GM23248 (cell line): ENCODE results near the gene IGF1R. TPM values are rescaled to one million over a fixed set of nuclear protein-coding genes. Genes with fewer than 3 reads are reported as not detected.

ENCODE experiments used
- DNase-seq: peaks from one replicate; pipeline ENCODE4 v3.0.0-alpha.2; 2015
- H2AFZ ChIP-seq: fragments of 200-600 bp; sonication (generic); 2 replicates; pipeline ENCODE4 v1.6.1; 2016; ENCODE audit warnings: antibody characterized with exemption
- H3F3A ChIP-seq: fragments of 200-600 bp; sonication (generic); 2 replicates; pipeline ENCODE4 v1.6.1; 2016; ENCODE audit warnings: mild to moderate bottlenecking, antibody characterized with exemption, mixed run types; ENCODE audit not compliant: insufficient read depth
- H3K27ac ChIP-seq: fragments of 200-600 bp; sonication (generic); 2 replicates; pipeline ENCODE4 v1.5.1; 2016; ENCODE audit warnings: mild to moderate bottlenecking
- H3K27me3 ChIP-seq: fragments of 200-600 bp; sonication (generic); replicated peaks from 2 replicates; pipeline ENCODE4 v1.6.1; 2016; ENCODE audit warnings: mild to moderate bottlenecking; ENCODE audit not compliant: insufficient read depth
- H3K36me3 ChIP-seq: fragments of 200-600 bp; sonication (generic); 2 replicates; pipeline ENCODE4 v1.6.1; 2016; ENCODE audit warnings: low read depth, mild to moderate bottlenecking
- H3K4me1 ChIP-seq: fragments of 200-600 bp; sonication (generic); 2 replicates; pipeline ENCODE4 v1.6.1; 2016; ENCODE audit warnings: mild to moderate bottlenecking; ENCODE audit not compliant: insufficient read depth
- H3K4me2 ChIP-seq: fragments of 200-600 bp; sonication (generic); one replicate; pipeline ENCODE4 v1.6.1; 2016; ENCODE audit warnings: mild to moderate bottlenecking; ENCODE audit not compliant: unreplicated experiment
- H3K4me3 ChIP-seq: fragments of 200-600 bp; sonication (generic); 2 replicates; pipeline ENCODE4 v1.5.1; 2016; ENCODE audit warnings: mild to moderate bottlenecking
- H3K79me2 ChIP-seq: fragments of 200-600 bp; sonication (generic); 2 replicates; pipeline ENCODE4 v1.6.1; 2016; ENCODE audit warnings: mild to moderate bottlenecking; ENCODE audit not compliant: insufficient read depth
- H3K9ac ChIP-seq: fragments of 200-600 bp; sonication (generic); 2 replicates; pipeline ENCODE4 v1.6.1; 2016; ENCODE audit warnings: mild to moderate bottlenecking
- H3K9me2 ChIP-seq: fragments of 200-600 bp; sonication (generic); 2 replicates; pipeline ENCODE4 v1.6.1; 2016; ENCODE audit warnings: mixed run types, mild to moderate bottlenecking, moderate library complexity; ENCODE audit not compliant: insufficient read depth
- H3K9me3 ChIP-seq: fragments of 200-600 bp; sonication (generic); one replicate; pipeline ENCODE4 v1.6.1; 2017; ENCODE audit warnings: low read depth
- H4K20me1 ChIP-seq: fragments of 200-600 bp; sonication (generic); 2 replicates; pipeline ENCODE4 v1.6.0; 2016; ENCODE audit not compliant: insufficient read depth
- EZH2 ChIP-seq: fragments of 200-600 bp; sonication (generic); IDR thresholded peaks from 2 replicates; pipeline ENCODE4 v1.6.1; 2018; ENCODE audit warnings: antibody characterized with exemption, mild to moderate bottlenecking; ENCODE audit not compliant: insufficient read depth, poor library complexity, severe bottlenecking
- EZH2phosphoT487 ChIP-seq: fragments of 200-600 bp; sonication (generic); IDR thresholded peaks from 2 replicates; pipeline ENCODE4 v1.6.1; 2018; ENCODE audit warnings: antibody characterized with exemption, moderate library complexity, mild to moderate bottlenecking, low read depth; ENCODE audit not compliant: insufficient read depth
- WGBS, 2 experiments: methylation state at CpG; one replicate each; pipeline ENCODE4 v1.1.6; 2015 to 2017; ENCODE audit warnings: low lambda C conversion rate in 2 of 2, low coverage in 1 of 2; ENCODE audit errors: missing lambda C conversion rate in 2 of 2; 5-methylcytosine and 5-hydroxymethylcytosine counted together
- in situ Hi-C: fragments of 300-500 bp; cut with MboI; formaldehyde crosslinking; loops from 2 replicates; pipeline ENCODE4 v1.15.0; 2020
- polyA plus RNA-seq: library from polyadenylated mRNA; unstranded; fragments of >200 nt; fragmentation: Nextera tagmentation; extraction: Ambion mirVana; gene quantifications from 2 replicates; pipeline ENCODE4 v1.2.1, GENCODE V29; 2016
- total RNA-seq: library from RNA; depleted of rRNA; stranded (reverse); fragments of >200 nt; shearing (Covaris generic); gene quantifications from 2 replicates; pipeline ENCODE4 v1.2.3, GENCODE V29; 2014

The IGF1R gene
- total and polyA plus RNA-seq, 2 experiments from 2014 or later: 22.0 to 48.6 TPM

- Histone ChIP-seq H3K9ac (no peak overlapping the region), H4K20me1 (peaks cover 32% of the 10 kb centered on the region; the same call in 1 of the 2 replicates)
Observed at GRCh38 chr15:98703126-98703685, 54.9 kb downstream of the IGF1R start.

GRCh38 chr15:98705070-98705469 lies 56.7 kb downstream of the IGF1R start:
- Histone ChIP-seq H3F3A (no peaks in the 10 kb centered on the region), H3K9ac (no peak overlapping the region), H3K4me1 (peaks cover 12% of the 10 kb centered on the region), H3K4me3 (no peak overlapping the region), H3K9me3 (no peaks in the 10 kb centered on the region), H4K20me1 (peaks cover 39% of the 10 kb centered on the region), H3K27ac (no peak overlapping the region), H3K9me2 (no peaks in the 10 kb centered on the region), H3K79me2 (peaks cover 100% of the 10 kb centered on the region), H3K27me3 (no peaks in the 10 kb centered on the region), H3K4me2 (no peak overlapping the region), H3K36me3 (no peaks in the 10 kb centered on the region), H2AFZ (no peak overlapping the region)
- DNase-seq: no peak
- in situ Hi-C loops: no loop called here
- WGBS, 2 experiments: 94 to 95% methylated on average over 4 of the region's 4 CpGs
- no peak for TF ChIP-seq EZH2phosphoT487
- no peak for TF ChIP-seq EZH2

More at GRCh38 chr15:98703126-98703685, 54.9 kb downstream of the IGF1R start:
- Histone ChIP-seq H3K4me3 (no peak overlapping the region), H3K36me3 (no peaks in the 10 kb centered on the region), H3K9me3 (no peaks in the 10 kb centered on the region), H3F3A (no peaks in the 10 kb centered on the region), H3K27ac (no peak overlapping the region), H3K27me3 (no peaks in the 10 kb centered on the region), H3K9me2 (no peaks in the 10 kb centered on the region), H3K4me1 (peaks cover 12% of the 10 kb centered on the region), H2AFZ (no peak overlapping the region), H3K79me2 (peaks cover 100% of the 10 kb centered on the region), H3K4me2 (no peak overlapping the region)
- TF ChIP-seq EZH2phosphoT487 (no peak), EZH2 (no peak)
- in situ Hi-C loops: no loop called here
- no peak for DNase-seq
- WGBS, 2 experiments: 38 to 45% methylated on average over 6 of the region's 6 CpGs

DNA sequence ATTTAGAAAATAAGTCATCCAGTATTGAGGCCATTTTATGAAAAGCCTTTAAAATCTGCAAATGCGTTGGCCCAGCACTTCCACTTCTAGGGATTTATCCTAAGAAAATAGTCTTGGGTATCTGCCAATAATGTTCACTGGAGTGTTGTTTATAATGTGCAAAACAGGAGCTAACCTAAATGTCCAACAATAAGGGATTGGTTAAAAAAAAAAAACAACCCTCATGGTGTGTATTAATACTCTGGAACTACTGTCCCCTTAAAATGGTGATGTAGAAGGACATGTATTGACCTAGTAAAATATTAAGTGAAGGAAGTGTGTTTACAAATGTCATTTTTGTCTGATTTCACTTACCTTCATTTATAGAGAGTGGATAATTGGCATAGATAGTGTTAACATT lies 58.0 kb downstream of the IGF1R start:
- no peak overlapping the region for H3K27ac ChIP-seq
- H3K9ac ChIP-seq: no peak overlapping the region
- H3K36me3 ChIP-seq: peaks cover 4% of the 10 kb centered on the region; the same call in 1 of the 2 replicates
- no peak overlapping the region for H2AFZ ChIP-seq
- H3F3A ChIP-seq: no peaks in the 10 kb centered on the region
- H3K79me2 ChIP-seq: peaks cover 100% of the 10 kb centered on the region
- TF ChIP-seq EZH2phosphoT487 (no peak), EZH2 (no peak)
- no peaks in the 10 kb centered on the region for H3K27me3 ChIP-seq
- peaks cover 12% of the 10 kb centered on the region for H3K4me1 ChIP-seq
- 95 to 100% methylated on average over 1 of the region's 1 CpG for WGBS, 2 experiments
- in situ Hi-C loops: no loop called here
- H3K4me2 ChIP-seq: no peak overlapping the region
- no peaks in the 10 kb centered on the region for H3K9me2 ChIP-seq
- peaks cover 46% of the 10 kb centered on the region for H4K20me1 ChIP-seq
- no peak for DNase-seq
- H3K4me3 ChIP-seq: no peak overlapping the region
- no peaks in the 10 kb centered on the region for H3K9me3 ChIP-seq

DNA sequence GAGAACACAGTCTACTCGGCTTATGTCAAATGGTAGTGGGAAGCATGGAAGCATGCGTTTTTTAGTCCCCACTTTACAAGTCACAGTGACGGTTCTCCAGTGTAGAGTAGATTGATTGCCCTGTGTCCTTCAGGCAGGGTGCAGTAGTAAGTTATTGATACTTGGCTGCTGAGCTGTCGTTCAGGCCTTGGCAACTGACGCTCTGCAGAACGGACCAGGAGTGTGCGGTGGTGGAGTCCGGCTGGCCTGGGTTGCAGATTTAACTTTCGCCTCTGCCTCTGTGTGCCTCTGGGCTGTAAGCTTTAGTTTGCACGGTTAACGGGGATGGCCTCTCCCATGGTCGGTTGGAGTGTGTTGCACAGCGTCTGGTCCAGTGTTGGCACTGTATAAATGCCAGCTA lies 58.6 kb downstream of the IGF1R start:
- no peak overlapping the region for H3K4me2 ChIP-seq
- peaks cover 52% of the 10 kb centered on the region for H4K20me1 ChIP-seq
- 94 to 95% methylated on average over 13 of the region's 13 CpGs for WGBS, 2 experiments
- no peaks in the 10 kb centered on the region for H3K9me3 ChIP-seq
- DNase-seq: no peak
- no peaks in the 10 kb centered on the region for H3F3A ChIP-seq
- peaks cover 12% of the 10 kb centered on the region for H3K4me1 ChIP-seq
- in situ Hi-C loops: no loop called here
- TF ChIP-seq EZH2phosphoT487 (no peak), EZH2 (no peak)
- H3K79me2 ChIP-seq: peaks cover 100% of the 10 kb centered on the region
- H3K4me3 ChIP-seq: no peak overlapping the region
- no peak overlapping the region for H3K9ac ChIP-seq
- H3K9me2 ChIP-seq: no peaks in the 10 kb centered on the region
- H3K36me3 ChIP-seq: peaks cover 8% of the 10 kb centered on the region; the same call in 1 of the 2 replicates
- H2AFZ ChIP-seq: no peak overlapping the region
- H3K27me3 ChIP-seq: no peaks in the 10 kb centered on the region
- no peak overlapping the region for H3K27ac ChIP-seq

- H3K79me2 ChIP-seq: peaks cover 100% of the 10 kb centered on the region
- 88% methylated on average over 10 of the region's 10 CpGs for WGBS, 2 experiments
- in situ Hi-C loops: no loop called here
Observed at GRCh38 chr15:98708037-98708590, 59.8 kb downstream of the IGF1R start.

More at GRCh38 chr15:98708037-98708590, 59.8 kb downstream of the IGF1R start:
- no peaks in the 10 kb centered on the region for H3K9me3 ChIP-seq
- H3K4me1 ChIP-seq: peaks cover 9% of the 10 kb centered on the region; the same call in 1 of the 2 replicates
- H3K9me2 ChIP-seq: no peaks in the 10 kb centered on the region
- H4K20me1 ChIP-seq: peaks cover 53% of the 10 kb centered on the region
- no peak overlapping the region for H2AFZ ChIP-seq
- H3F3A ChIP-seq: no peaks in the 10 kb centered on the region
- no peak overlapping the region for H3K27ac ChIP-seq
- H3K27me3 ChIP-seq: no peaks in the 10 kb centered on the region
- H3K36me3 ChIP-seq: peaks cover 10% of the 10 kb centered on the region; the same call in 1 of the 2 replicates
- TF ChIP-seq EZH2phosphoT487 (no peak), EZH2 (no peak)
- no peak overlapping the region for H3K4me2 ChIP-seq
- no peak for DNase-seq
- no peak overlapping the region for H3K9ac ChIP-seq
- H3K4me3 ChIP-seq: no peak overlapping the region
